Mucosa of stomach (tissue), 1 donor: Measurements from ENCODE around the gene LILRA6.
A peak's percentile ranks its signal among the peaks of the same experiment; 100 is the strongest.
"Not testable (repeated sequence)": the region's sequence is repeated elsewhere in the genome, so short reads cannot be mapped to it uniquely, and the experiment has no call there.

Experiments used
- H3K27me3 ChIP-seq: one replicate; pipeline ENCODE4 v1.7.0; 2013; ENCODE audit warnings: mild to moderate bottlenecking, low read length; ENCODE audit not compliant: control insufficient read depth, insufficient read depth
- H3K36me3 ChIP-seq: one replicate; pipeline ENCODE4 v1.7.0; 2013; ENCODE audit warnings: low read length; ENCODE audit not compliant: control insufficient read depth, insufficient read depth
- H3K4me1 ChIP-seq: one replicate; pipeline ENCODE4 v1.7.0; 2013; ENCODE audit warnings: mild to moderate bottlenecking, low read length; ENCODE audit not compliant: control insufficient read depth, insufficient read depth
- H3K4me3 ChIP-seq: one replicate; pipeline ENCODE4 v1.7.0; 2013; ENCODE audit warnings: low read length
- H3K9ac ChIP-seq: one replicate; pipeline ENCODE4 v1.7.0; 2013; ENCODE audit warnings: mild to moderate bottlenecking, low read length, moderate library complexity
- H3K9me3 ChIP-seq: one replicate; pipeline ENCODE4 v1.7.0; 2013; ENCODE audit warnings: mild to moderate bottlenecking, low read length, moderate library complexity; ENCODE audit not compliant: control insufficient read depth
- donor health status: Pancreatic carcinoma.

Gene LILRA6

DNA sequence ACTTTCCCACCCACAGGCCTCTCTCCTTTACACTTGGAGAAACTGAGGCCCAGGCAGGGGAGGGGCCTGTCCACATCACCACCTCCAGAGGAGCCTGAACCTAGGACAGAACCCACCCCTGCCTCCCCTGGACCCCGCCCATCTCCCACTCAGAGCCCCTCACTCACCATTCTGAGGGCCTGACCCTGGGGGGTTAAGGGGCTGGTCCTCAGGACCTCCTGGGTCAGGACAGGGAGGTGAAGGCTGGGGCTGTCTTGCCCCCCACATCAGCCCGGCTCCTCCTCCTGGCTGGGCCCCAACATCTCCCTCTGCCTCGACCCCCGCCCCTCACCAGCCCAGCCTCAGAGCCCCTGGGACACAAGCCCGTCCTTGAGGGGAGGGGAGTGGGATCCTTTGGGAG, 22.9 kb downstream of the LILRA6 start:
- H3K9ac ChIP-seq, H3K36me3 ChIP-seq, H3K4me3 ChIP-seq, H3K27me3 ChIP-seq, H3K9me3 ChIP-seq, H3K4me1 ChIP-seq: not testable (repeated sequence)

GRCh38 chr19:54218960-54219661, 23.5 kb downstream of the LILRA6 start:
- Histone ChIP-seq H3K9ac (no peak overlapping the region), H3K27me3 (peaks cover 5% of the 10 kb centered on the region), H3K9me3 (no peaks in the 10 kb centered on the region)

DNA sequence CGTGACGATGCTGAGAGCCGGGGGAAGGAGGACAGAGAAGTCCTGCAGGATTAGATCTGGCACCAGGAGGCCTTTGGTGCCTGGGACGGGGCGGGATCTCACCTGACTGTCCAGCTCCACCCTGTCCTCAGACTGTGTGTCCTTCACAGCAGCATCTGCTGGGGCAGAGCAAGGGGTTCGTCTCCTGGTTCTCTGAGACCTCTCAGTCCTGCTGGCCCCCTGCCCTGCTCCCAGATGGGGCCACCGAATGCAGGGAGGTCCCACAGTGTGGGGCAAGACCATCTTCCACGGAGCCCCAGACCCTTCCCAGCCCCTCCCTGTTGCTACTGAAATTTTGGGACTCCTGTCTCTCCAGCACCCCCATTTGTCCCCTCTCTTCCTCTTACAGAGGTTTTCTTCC, 24.3 kb downstream of the LILRA6 start:
- Histone ChIP-seq H3K9me3 (no peaks in the 10 kb centered on the region), H3K36me3 (no peaks in the 10 kb centered on the region), H3K9ac (no peak overlapping the region), H3K4me3 (no peak overlapping the region), H3K27me3 (peaks cover 5% of the 10 kb centered on the region), H3K4me1 (no peaks in the 10 kb centered on the region)

More at GRCh38 chr19:54218960-54219661, 23.5 kb downstream of the LILRA6 start:
- Histone ChIP-seq H3K4me1 (no peaks in the 10 kb centered on the region), H3K36me3 (no peaks in the 10 kb centered on the region), H3K4me3 (no peak overlapping the region)

- not testable (repeated sequence) for H3K36me3 ChIP-seq, H3K27me3 ChIP-seq, H3K9ac ChIP-seq, H3K4me3 ChIP-seq, H3K9me3 ChIP-seq, H3K4me1 ChIP-seq
Measured at GRCh38 chr19:54217517-54218247, 24.9 kb downstream of the LILRA6 start.

- H3K9ac ChIP-seq: no peak overlapping the region
- H3K4me3 ChIP-seq: no peak overlapping the region
- no peaks in the 10 kb centered on the region for H3K9me3 ChIP-seq
- H3K4me1 ChIP-seq: no peaks in the 10 kb centered on the region
- no peaks in the 10 kb centered on the region for H3K27me3 ChIP-seq
- H3K36me3 ChIP-seq: no peaks in the 10 kb centered on the region
Measured at GRCh38 chr19:54216869-54217268, 25.7 kb downstream of the LILRA6 start.

DNA sequence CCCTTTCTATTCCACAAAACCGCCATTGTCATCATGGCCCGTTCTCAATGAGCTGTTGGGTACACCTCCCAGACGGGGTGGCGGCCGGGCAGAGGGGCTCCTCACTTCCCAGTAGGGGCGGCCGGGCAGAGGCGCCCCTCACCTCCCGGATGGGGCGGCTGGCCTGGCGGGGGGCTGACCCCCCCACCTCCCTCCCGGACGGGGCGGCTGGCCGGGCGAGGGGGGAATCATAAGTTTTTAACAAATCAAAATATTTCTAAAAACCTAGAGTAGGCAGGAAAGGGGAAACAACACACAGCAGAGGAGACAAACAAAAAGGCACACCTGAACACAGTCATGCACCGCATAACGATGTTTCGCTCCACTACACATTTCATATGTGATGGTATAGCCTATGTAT, 27.9 kb downstream of the LILRA6 start:
- not testable (repeated sequence) for H3K4me3 ChIP-seq, H3K9ac ChIP-seq, H3K36me3 ChIP-seq, H3K9me3 ChIP-seq, H3K27me3 ChIP-seq
- H3K4me1 ChIP-seq: peaks cover 16% of the 10 kb centered on the region

DNA sequence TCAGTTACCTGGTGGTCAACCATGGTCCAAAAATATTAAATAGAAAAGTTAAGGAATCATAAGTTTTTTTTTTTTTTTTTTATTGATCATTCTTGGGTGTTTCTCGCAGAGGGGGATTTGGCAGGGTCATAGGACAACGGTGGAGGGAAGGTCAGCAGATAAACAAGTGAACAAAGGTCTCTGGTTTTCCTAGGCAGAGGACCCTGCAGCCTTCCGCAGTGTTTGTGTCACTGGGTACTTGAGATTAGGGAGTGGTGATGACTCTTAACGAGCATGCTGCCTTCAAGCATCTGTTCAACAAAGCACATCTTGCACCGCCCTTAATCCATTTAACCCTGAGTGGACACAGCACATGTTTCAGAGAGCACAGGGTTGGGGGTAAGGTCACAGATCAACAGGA, 28.4 kb downstream of the LILRA6 start:
- peaks cover 21% of the 10 kb centered on the region for H3K4me1 ChIP-seq
- not testable (repeated sequence) for H3K9me3 ChIP-seq, H3K9ac ChIP-seq

GRCh38 chr19:54211235-54211634, 31.4 kb downstream of the LILRA6 start:
- Histone ChIP-seq H3K36me3 (peaks cover 9% of the 10 kb centered on the region), H3K4me1 (peaks cover 43% of the 10 kb centered on the region), H3K27me3 (no peaks in the 10 kb centered on the region), H3K9ac (peak overlapping the region; percentile 8), H3K4me3 (no peak overlapping the region), H3K9me3 (no peaks in the 10 kb centered on the region)

More for the DNA sequence above, 28.4 kb downstream of the LILRA6 start:
- H3K27me3 ChIP-seq, H3K36me3 ChIP-seq, H3K4me3 ChIP-seq: not testable (repeated sequence)

DNA sequence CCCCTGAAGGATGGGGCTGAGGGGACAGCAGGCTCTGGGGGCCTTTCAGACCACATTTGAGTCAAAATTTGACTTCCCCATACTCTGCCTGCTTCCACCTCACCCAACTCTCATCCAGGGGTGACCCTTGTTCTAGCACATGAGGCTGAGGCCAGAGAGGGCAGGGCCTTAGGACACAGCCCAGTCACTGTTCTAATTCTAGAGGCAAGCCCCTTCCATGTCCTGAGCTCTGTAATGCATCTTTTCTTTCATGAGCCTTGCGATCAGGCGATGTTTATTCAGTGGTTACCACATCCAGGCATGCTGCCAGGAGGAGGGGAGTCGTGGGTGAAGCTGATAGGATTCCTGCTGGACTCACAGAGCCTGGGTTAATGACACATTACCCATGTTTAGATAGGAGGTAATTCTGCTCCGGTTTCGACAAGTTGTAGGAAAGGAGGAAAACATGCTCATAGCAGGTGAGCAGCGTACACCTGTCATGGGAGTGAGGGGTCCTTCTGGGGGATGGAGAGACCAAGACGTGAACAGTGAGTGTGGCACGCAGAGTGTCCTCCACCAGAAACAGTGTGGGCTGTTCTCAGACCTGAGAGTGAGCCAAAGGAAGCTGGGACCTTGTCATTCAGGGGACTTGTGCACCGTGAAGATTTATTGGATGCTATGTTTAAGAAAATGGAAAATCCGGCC, 32.6 kb downstream of the LILRA6 start:
- peaks cover 9% of the 10 kb centered on the region for H3K36me3 ChIP-seq
- H3K4me1 ChIP-seq: peaks cover 46% of the 10 kb centered on the region
- no peaks in the 10 kb centered on the region for H3K27me3 ChIP-seq
- H3K9me3 ChIP-seq: no peaks in the 10 kb centered on the region
- no peak overlapping the region for H3K4me3 ChIP-seq
- peak overlapping the region; percentile 42 for H3K9ac ChIP-seq

DNA sequence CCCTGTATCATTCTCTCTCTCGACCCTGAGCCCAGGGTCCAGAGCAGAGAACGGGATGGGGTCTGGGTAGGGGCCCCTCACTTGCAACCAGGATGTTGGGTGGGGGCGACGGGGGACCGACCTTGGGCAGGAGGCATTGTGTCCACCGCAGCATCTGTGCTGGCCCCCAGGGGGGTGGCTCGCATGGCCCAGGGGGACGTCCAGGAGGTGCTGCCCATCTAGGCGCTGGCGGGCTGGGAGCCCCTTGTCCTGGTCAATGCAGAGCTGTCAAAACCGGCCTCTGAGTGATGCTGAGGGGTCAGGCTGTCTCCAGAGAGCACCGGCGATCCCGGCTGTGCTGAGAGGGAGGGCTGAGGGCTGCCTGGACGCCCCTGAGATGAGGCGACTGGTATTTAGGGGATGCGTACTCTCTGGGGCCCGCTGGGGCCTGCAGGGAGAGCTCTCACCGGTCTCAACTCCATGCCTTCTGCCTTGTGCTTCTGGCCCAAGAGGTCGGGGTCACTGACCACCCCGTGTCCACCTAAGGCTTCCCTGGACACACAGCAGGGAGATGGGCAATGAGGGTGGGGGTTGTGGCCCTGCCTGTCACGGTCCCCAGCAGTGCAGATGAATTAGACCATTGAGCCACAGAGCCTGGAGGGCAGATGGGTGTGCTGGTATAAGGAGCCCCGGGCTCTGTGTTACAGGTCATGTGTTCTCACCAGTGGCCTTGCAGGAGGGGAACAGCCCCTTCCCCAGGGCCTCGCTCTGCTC, 33.4 kb downstream of the LILRA6 start:
- H3K4me1 ChIP-seq: peaks cover 54% of the 10 kb centered on the region
- H3K9me3 ChIP-seq: no peaks in the 10 kb centered on the region
- H3K4me3 ChIP-seq: no peak overlapping the region
- peak overlapping the region; percentile 42 for H3K9ac ChIP-seq
- H3K36me3 ChIP-seq: peaks cover 13% of the 10 kb centered on the region
- H3K27me3 ChIP-seq: no peaks in the 10 kb centered on the region

- Histone ChIP-seq H3K27me3 (no peaks in the 10 kb centered on the region), H3K9ac (no peak overlapping the region)
Measured at GRCh38 chr19:54208784-54209057, 33.9 kb downstream of the LILRA6 start.

More at GRCh38 chr19:54208784-54209057, 33.9 kb downstream of the LILRA6 start:
- Histone ChIP-seq H3K9me3 (no peaks in the 10 kb centered on the region), H3K4me1 (peaks cover 57% of the 10 kb centered on the region), H3K4me3 (no peak overlapping the region), H3K36me3 (peaks cover 15% of the 10 kb centered on the region)
